Sigmoid colon (tissue), 7 donors: ENCODE measurements around the gene HAUS3. TPM values are rescaled to one million over a fixed set of nuclear protein-coding genes. Genes with fewer than 3 reads are reported as not detected.
A peak's percentile ranks its signal among the peaks of the same experiment; 100 is the strongest.

ENCODE experiments used
- DNase-seq: peaks from one replicate; pipeline ENCODE4 v3.0.0-alpha.2; 2019
- H3K27ac ChIP-seq, 4 donors: fragments of 200-600 bp; sonication (generic); one replicate each; pipeline ENCODE4 v1.5.1; 2016 to 2019; ENCODE audit warnings: mild to moderate bottlenecking in 1 of 4
- H3K27me3 ChIP-seq, 3 donors: fragments of 200-600 bp; sonication (generic); one replicate each; pipeline ENCODE4 v1.5.1; 2019; ENCODE audit warnings: mild to moderate bottlenecking in 1 of 3
- H3K36me3 ChIP-seq, 4 donors: fragments of 200-600 bp; sonication (generic); one replicate each; pipeline ENCODE4 v1.5.1; 2016 to 2019
- H3K4me1 ChIP-seq, 4 donors: fragments of 200-600 bp; sonication (generic); one replicate each; pipeline ENCODE4 v1.5.1; 2017 to 2019
- H3K4me3 ChIP-seq, 4 donors: fragments of 200-600 bp; sonication (generic); one replicate each; pipeline ENCODE4 v1.5.1; 2017 to 2019; ENCODE audit warnings: mild to moderate bottlenecking in 2 of 4, moderate library complexity in 1 of 4
- H3K9me3 ChIP-seq, 4 donors: fragments of 200-600 bp in 3 of 4; sonication (generic) in 3 of 4; one replicate each; pipeline versions ENCODE4 v1.5.1 to v1.6.1; 2013 to 2019
- CTCF ChIP-seq, 4 experiments: fragments of 450-650 bp in 3 of 4; fragments of 200-600 bp in 1 of 4; IDR thresholded peaks; one replicate each; pipeline ENCODE4 v1.5.1; 2016 to 2019; ENCODE audit warnings: antibody characterized with exemption in 4 of 4, mild to moderate bottlenecking in 3 of 4, moderate library complexity in 2 of 4
- EP300 ChIP-seq, 4 donors: sonication (generic); formaldehyde crosslinking; IDR thresholded peaks; one replicate each; pipeline ENCODE4 v1.6.1; 2017; ENCODE audit warnings: antibody characterized with exemption in 4 of 4
- POLR2A ChIP-seq, 2 donors: fragments of 450-650 bp; IDR thresholded peaks; one replicate each; pipeline ENCODE4 v1.6.1; 2016; ENCODE audit warnings: antibody characterized with exemption in 2 of 2, mild to moderate bottlenecking in 2 of 2, moderate library complexity in 2 of 2
- POLR2AphosphoS5 ChIP-seq, 4 donors: sonication (generic); formaldehyde crosslinking; IDR thresholded peaks; one replicate each; pipeline ENCODE4 v1.6.1; 2017; ENCODE audit warnings: antibody characterized with exemption in 4 of 4
- WGBS, 2 donors: extraction: QIAGEN DNeasy Blood & Tissue Kit; methylation state at CpG; one replicate each; pipeline ENCODE4 v1.1.7; 2013; 5-methylcytosine and 5-hydroxymethylcytosine counted together
- intact Hi-C: fragments of 100-400 bp; cut with DNase I; formaldehyde crosslinking; loops from one replicate; pipeline ENCODE4 v1.15.1; 2023
- polyA plus RNA-seq, 3 donors: library from polyadenylated mRNA; stranded (reverse); fragments of 200-250 nt; gene quantifications; one replicate each; pipeline ENCODE4 v1.2.3, GENCODE V29; 2013
- total RNA-seq, 4 donors: library from RNA; depleted of rRNA; stranded (reverse); fragments of >200 nt; gene quantifications; one replicate each; pipeline ENCODE4 v1.1.0, GENCODE V29; 2016
- donor health status: healthy with polysubstance abuse.
- donor health status: Bipolar disorder and iron deficiency.
- donor health status: healthy.

The HAUS3 gene
- total and polyA plus RNA-seq, 7 donors = 3.2 to 18.5 (median 12.1) TPM

DNA sequence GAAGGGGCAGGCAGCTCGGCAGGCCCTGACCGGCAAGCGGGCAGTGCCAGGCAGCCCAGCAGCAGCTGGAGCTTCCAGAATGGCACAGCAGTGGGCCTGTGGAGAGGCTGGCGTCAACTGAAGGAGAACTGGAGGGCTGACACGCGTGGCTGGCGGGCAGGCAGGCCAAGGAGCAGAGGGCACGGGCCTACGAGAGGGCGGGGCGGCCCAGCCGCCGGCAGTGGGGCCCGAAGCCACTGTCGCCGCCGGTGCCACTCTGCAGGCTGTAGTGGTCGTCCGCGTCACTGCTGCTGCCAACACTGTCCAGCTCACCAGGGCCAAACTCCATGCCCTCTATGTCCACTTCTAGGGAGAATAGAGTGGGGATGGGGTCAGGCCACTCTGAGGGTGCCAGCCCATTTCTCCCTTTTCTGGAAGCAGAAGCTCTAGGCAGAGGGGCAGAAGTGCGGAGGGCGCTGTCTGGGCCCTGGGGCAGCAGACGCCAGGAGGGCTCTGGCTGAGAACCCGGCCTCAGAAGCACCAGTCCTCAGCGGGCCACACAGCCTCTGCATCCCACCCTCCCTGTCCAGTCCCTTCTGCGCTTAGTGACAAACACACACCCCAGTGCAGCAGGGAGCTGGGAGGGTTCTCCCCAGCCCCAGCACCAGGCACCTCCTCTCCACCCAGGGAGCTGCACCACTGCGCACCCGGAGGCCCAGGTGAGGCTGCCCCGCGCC is 8.6 kb upstream of the HAUS3 start:
- peak; percentile 49 for DNase-seq

DNA sequence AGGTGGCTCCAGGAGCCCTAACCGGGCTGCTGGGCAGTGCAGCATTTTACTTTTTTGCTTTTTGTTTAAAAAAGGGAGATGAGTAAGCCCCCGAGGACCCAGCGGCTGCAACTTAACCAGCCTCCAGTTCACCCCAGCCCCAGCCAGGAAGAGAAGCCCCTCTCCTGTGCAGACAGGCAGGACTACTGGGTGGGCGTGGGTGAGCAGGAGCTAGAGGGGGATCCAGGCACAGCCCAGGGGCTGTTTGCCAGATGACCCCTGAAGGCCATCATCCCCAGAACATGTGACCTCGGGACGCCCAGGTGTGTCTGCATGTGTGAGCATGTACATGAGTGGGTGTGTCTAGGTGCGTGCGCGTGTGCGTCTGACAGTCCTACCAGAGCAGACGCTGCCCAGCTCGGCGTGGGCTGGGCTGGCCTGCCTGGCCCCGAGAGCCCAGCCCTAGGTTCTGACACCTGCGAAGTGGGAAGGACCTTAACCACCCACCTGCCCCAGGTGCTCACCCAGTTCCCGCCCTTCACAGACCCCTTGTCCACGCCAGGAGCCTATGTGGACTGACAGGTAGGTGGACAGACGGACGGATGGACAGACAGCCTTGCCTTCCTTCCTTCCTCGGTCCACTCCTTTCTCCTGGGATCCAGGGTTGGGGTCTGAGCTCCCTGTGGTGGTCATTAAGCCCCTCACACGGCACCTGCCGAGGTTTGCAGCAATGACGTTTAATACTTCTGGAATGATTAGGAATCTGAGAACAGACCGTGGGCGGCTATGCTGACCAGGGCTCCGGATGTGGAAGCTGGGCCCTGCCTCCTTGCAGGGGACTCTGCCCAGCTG is 7.8 kb upstream of the HAUS3 start:
- H3K4me1 ChIP-seq = peaks cover 0 to 18% (median under 1%) of the 10 kb centered on the region in 4 donors
- H3K27me3 ChIP-seq = no peaks in the 10 kb centered on the region
- H3K27ac ChIP-seq = no peak overlapping the region
- DNase-seq = no peak
- H3K36me3 ChIP-seq = peaks cover 17 to 78% (median 48%) of the 10 kb centered on the region in 4 donors
- no peak for TF ChIP-seq POLR2AphosphoS5 (IDR thresholded peaks at IDR 0.05)
- no peak for TF ChIP-seq EP300 (IDR thresholded peaks at IDR 0.05)
- TF ChIP-seq POLR2A (IDR thresholded peaks at IDR 0.05) = no peak
- TF ChIP-seq CTCF (IDR thresholded peaks at IDR 0.05) = no peak
- H3K4me3 ChIP-seq = no peak overlapping the region
- no peaks in the 10 kb centered on the region for H3K9me3 ChIP-seq
- intact Hi-C loops = no loop called here
- 84 to 90% methylated on average over 26 of the region's 26 CpGs for WGBS, 2 donors

More for the DNA sequence above, 8.6 kb upstream of the HAUS3 start:
- 90 to 93% methylated on average over 30 of the region's 30 CpGs for WGBS, 2 donors
- Histone ChIP-seq H3K4me1 (peaks cover 0 to 18% (median 8%) of the 10 kb centered on the region in 4 donors), H3K27ac (no peak overlapping the region), H3K27me3 (no peaks in the 10 kb centered on the region), H3K36me3 (peaks cover 17 to 84% (median 51%) of the 10 kb centered on the region in 4 donors), H3K9me3 (no peaks in the 10 kb centered on the region), H3K4me3 (no peak overlapping the region)
- intact Hi-C loops = no loop called here
- TF ChIP-seq POLR2A (IDR thresholded peaks at IDR 0.05) (no peak), EP300 (IDR thresholded peaks at IDR 0.05) (no peak)

GRCh38 chr4:2248821-2249261 is 6.9 kb upstream of the HAUS3 start:
- peaks cover 17 to 70% (median 44%) of the 10 kb centered on the region in 4 donors for H3K36me3 ChIP-seq

GRCh38 chr4:2248044-2248780 is 6.3 kb upstream of the HAUS3 start:
- TF ChIP-seq POLR2AphosphoS5 (IDR thresholded peaks at IDR 0.05) (no peak), CTCF (IDR thresholded peaks at IDR 0.05) (no peak), EP300 (IDR thresholded peaks at IDR 0.05) (no peak), POLR2A (IDR thresholded peaks at IDR 0.05) (no peak)
- no peak for DNase-seq
- Histone ChIP-seq H3K4me3 (no peak overlapping the region), H3K4me1 (peaks cover 0 to 14% (median 7%) of the 10 kb centered on the region in 4 donors), H3K36me3 (peaks cover 17 to 64% (median 41%) of the 10 kb centered on the region in 4 donors), H3K27ac (no peak overlapping the region), H3K9me3 (no peaks in the 10 kb centered on the region), H3K27me3 (no peaks in the 10 kb centered on the region)
- WGBS, 2 donors = 87% methylated on average over 21 of the region's 21 CpGs
- intact Hi-C loops = no loop called here

More at GRCh38 chr4:2248821-2249261, 6.9 kb upstream of the HAUS3 start:
- H3K4me1 ChIP-seq = peaks cover 0 to 18% (median 6%) of the 10 kb centered on the region in 4 donors
- DNase-seq = no peak
- TF ChIP-seq CTCF (IDR thresholded peaks at IDR 0.05) (no peak), POLR2AphosphoS5 (IDR thresholded peaks at IDR 0.05) (no peak), POLR2A (IDR thresholded peaks at IDR 0.05) (no peak), EP300 (IDR thresholded peaks at IDR 0.05) (no peak)
- no peaks in the 10 kb centered on the region for H3K27me3 ChIP-seq
- no peak overlapping the region for H3K4me3 ChIP-seq
- 82 to 86% methylated on average over 10 of the region's 10 CpGs for WGBS, 2 donors
- no peak overlapping the region for H3K27ac ChIP-seq
- intact Hi-C loops = no loop called here
- no peaks in the 10 kb centered on the region for H3K9me3 ChIP-seq
